ENCODE data around the gene APC2.

- TF ChIP-seq CTCF (IDR thresholded peaks at IDR 0.05 in 8 of 11, conservative IDR thresholded peaks at IDR 0.05 in 3 of 11): no peak
- TF ChIP-seq POLR2A (IDR thresholded peaks at IDR 0.05): no peak
- TF ChIP-seq POLR2AphosphoS5 (IDR thresholded peaks at IDR 0.05): no peak
Measured at GRCh38 chr19:1469255-1470054, 19.5 kb downstream of the APC2 start.
